WERI-Rb-1 (cell line): ENCODE measurements around the gene TMEM35B.

ENCODE experiments used
- DNase-seq: peaks from one replicate; pipeline ENCODE4 v3.0.0-alpha.2; 2020
- H3K27ac ChIP-seq: fragments of 250-450 bp; sonication (Bioruptor Pico); 2 replicates; pipeline ENCODE4 v1.5.1; 2020; ENCODE audit warnings: mild to moderate bottlenecking, moderate library complexity
- H3K27me3 ChIP-seq: fragments of 250-450 bp; sonication (Bioruptor Pico); 2 replicates; pipeline ENCODE4 v1.5.1; 2021; ENCODE audit warnings: mild to moderate bottlenecking, low read depth, moderate library complexity; ENCODE audit not compliant: insufficient read depth, severe bottlenecking
- H3K36me3 ChIP-seq: fragments of 250-450 bp; sonication (Bioruptor Pico); 2 replicates; pipeline ENCODE4 v1.5.1; 2020; ENCODE audit warnings: mild to moderate bottlenecking, moderate library complexity
- H3K4me3 ChIP-seq: 2 replicates; pipeline ENCODE4 v1.5.1; 2011; ENCODE audit warnings: low read depth, mild to moderate bottlenecking, control low read depth, low read length
- H3K9me3 ChIP-seq: fragments of 250-450 bp; sonication (Bioruptor Pico); 2 replicates; pipeline ENCODE4 v1.5.1; 2021; ENCODE audit warnings: mild to moderate bottlenecking, moderate library complexity; ENCODE audit not compliant: severe bottlenecking
- CTCF ChIP-seq: IDR thresholded peaks from 2 replicates; pipeline ENCODE4 v1.5.1; 2011; ENCODE audit warnings: low read depth, mild to moderate bottlenecking, control low read depth, inconsistent platforms, low read length

Gene TMEM35B

GRCh38 chr1:35029761-35030160 is 44.6 kb upstream of the TMEM35B start:
- no peak for TF ChIP-seq CTCF
- Histone ChIP-seq H3K27ac (no peak overlapping the region), H3K27me3 (no peaks in the 10 kb centered on the region), H3K36me3 (no peaks in the 10 kb centered on the region), H3K4me3 (no peak overlapping the region), H3K9me3 (peaks cover 12% of the 10 kb centered on the region)
- no peak for DNase-seq

- H3K4me3 ChIP-seq, result no peak overlapping the region
- H3K27me3 ChIP-seq, result no peaks in the 10 kb centered on the region
- no peak for TF ChIP-seq CTCF
- DNase-seq, result no peak
- no peak overlapping the region for H3K27ac ChIP-seq
- H3K36me3 ChIP-seq, result no peaks in the 10 kb centered on the region
- H3K9me3 ChIP-seq, result no peaks in the 10 kb centered on the region
These were observed 31.3 kb upstream of the TMEM35B start for GRCh38 chr1:35016406-35016805.

- 0 out of 2 replicates have a peak, but pooled peaks cover 3% of the 10 kb centered on the region for H3K36me3 ChIP-seq
- H3K27ac ChIP-seq, result no peak overlapping the region
- H3K4me3 ChIP-seq, result no peak overlapping the region
- DNase-seq, result no peak
- no peak for TF ChIP-seq CTCF
- no peaks in the 10 kb centered on the region for H3K27me3 ChIP-seq
- H3K9me3 ChIP-seq, result no peaks in the 10 kb centered on the region
These were observed 29.3 kb upstream of the TMEM35B start for GRCh38 chr1:35014486-35014885.

GRCh38 chr1:35005711-35006110 is 20.6 kb upstream of the TMEM35B start:
- Histone ChIP-seq H3K9me3 (no peaks in the 10 kb centered on the region), H3K27me3 (no peaks in the 10 kb centered on the region), H3K4me3 (no peak overlapping the region), H3K27ac (no peak overlapping the region), H3K36me3 (peaks cover 5% of the 10 kb centered on the region)
- TF ChIP-seq CTCF, result no peak
- DNase-seq, result no peak

- H3K27ac ChIP-seq, result no peak overlapping the region
- no peak for TF ChIP-seq CTCF
- no peak for DNase-seq
These were observed 16.6 kb upstream of the TMEM35B start for GRCh38 chr1:35001743-35002142.

GRCh38 chr1:34994878-34995277 is 9.7 kb upstream of the TMEM35B start:
- no peaks in the 10 kb centered on the region for H3K9me3 ChIP-seq
- no peaks in the 10 kb centered on the region for H3K36me3 ChIP-seq
- H3K27ac ChIP-seq, result no peak overlapping the region
- DNase-seq, result no peak
- no peak for TF ChIP-seq CTCF
- no peak overlapping the region for H3K4me3 ChIP-seq
- no peaks in the 10 kb centered on the region for H3K27me3 ChIP-seq

More at GRCh38 chr1:35001743-35002142, 16.6 kb upstream of the TMEM35B start:
- Histone ChIP-seq H3K4me3 (no peak overlapping the region), H3K27me3 (no peaks in the 10 kb centered on the region), H3K9me3 (no peaks in the 10 kb centered on the region), H3K36me3 (peaks cover 3% of the 10 kb centered on the region)
